ENCODE measurements around the gene KCNH6.

DNA sequence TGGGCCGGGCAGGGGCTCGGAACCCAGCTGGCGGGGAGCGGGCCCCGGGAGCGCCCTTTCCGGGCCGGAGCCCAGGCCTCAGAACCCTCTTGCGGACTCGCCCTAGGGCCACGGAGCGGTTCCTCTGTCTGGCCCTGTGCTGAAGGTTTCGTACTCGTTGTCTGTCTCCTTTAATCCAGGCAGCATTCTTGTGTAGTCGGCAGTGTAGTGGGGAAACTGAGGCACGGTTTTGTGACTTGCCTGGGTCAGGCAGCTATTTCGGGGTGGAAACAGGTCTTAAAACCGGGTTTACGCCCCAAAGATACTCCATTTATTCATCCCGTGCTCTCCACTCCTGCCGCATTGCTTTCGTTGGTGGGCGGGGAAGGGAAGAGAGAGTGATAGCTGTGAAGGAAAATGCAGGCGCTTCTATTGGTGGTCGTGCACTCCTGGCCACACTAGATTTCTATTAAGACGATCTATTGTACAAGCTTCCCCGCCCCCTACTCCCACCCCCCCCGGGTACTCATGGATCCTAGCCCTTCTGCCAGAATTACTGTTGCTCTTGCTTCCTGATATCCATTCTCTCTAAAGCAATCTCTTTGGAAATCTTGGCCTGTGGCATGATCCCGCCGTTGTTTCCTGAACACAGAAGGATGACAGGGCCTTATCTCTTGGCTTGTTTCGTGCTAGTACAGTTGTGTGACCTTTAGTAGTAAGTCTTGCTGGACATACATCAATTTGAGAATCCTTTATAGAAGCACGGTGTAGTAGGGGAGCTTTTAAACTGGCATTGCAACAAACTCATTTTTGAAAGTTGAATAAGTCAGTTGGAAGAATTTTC lies 27.9 kb downstream of the KCNH6 start:
- no peak for TF ChIP-seq GATA3 (IDR thresholded peaks at IDR 0.05; ENCODE audit: low read depth, low read length)
- TF ChIP-seq GATA2 (IDR thresholded peaks at IDR 0.05; ENCODE audit: low read depth, low read length) = peak; percentile 93
